Colonic mucosa (tissue), 4 donors: ENCODE data around the gene PTPRQ. TPM values are rescaled to one million over a fixed set of nuclear protein-coding genes. Genes with fewer than 3 reads are reported as not detected.

ENCODE experiments used
- DNase-seq: peaks from one replicate; pipeline ENCODE4 v3.0.0-alpha.2; 2020
- H3K27ac ChIP-seq: fragments of 200-600 bp; one replicate; pipeline ENCODE4 v1.8.0; 2021
- H3K27me3 ChIP-seq: fragments of 200-600 bp; one replicate; pipeline ENCODE4 v1.8.0; 2021
- H3K36me3 ChIP-seq: fragments of 200-600 bp; one replicate; pipeline ENCODE4 v1.8.0; 2021
- H3K4me1 ChIP-seq: fragments of 200-600 bp; one replicate; pipeline ENCODE4 v1.8.0; 2021; ENCODE audit warnings: mild to moderate bottlenecking
- H3K4me3 ChIP-seq: fragments of 200-600 bp; one replicate; pipeline ENCODE4 v1.8.0; 2021
- H3K9ac ChIP-seq, 2 donors: one replicate each; pipeline ENCODE4 v1.7.0; 2013; ENCODE audit warnings: control low read depth in 2 of 2, low read depth in 2 of 2, low read length in 2 of 2
- H3K9me3 ChIP-seq: fragments of 200-600 bp; one replicate; pipeline ENCODE4 v1.8.0; 2021
- CTCF ChIP-seq: fragments of 200-600 bp; IDR thresholded peaks from one replicate; pipeline ENCODE4 v1.8.0; 2022; ENCODE audit warnings: antibody characterized with exemption, mild to moderate bottlenecking
- intact Hi-C: fragments of 100-400 bp; cut with DNase I; formaldehyde crosslinking; loops from one replicate; pipeline ENCODE4 v1.14.1; 2022
- total RNA-seq, 2 donors: library from RNA; stranded (reverse); fragmentation: NEBNext Ultra II Directional in 1 of 2; extraction: Animal tissue kit (Norgen Biotek cat#: 25700) in 1 of 2; gene quantifications; one replicate each; pipeline ENCODE4 v1.2.1, GENCODE V29; 2021
- donor health status: healthy.
- donor health status: DM: no; HTN: no; CAD: no.
- donor health status: DM: no; HTN: no; CAD: no.

PTPRQ gene
- total RNA-seq, 2 donors from 2014 or later = not detected

GRCh38 chr12:80419644-80420043 is 24.4 kb upstream of the PTPRQ start:
- TF ChIP-seq CTCF = no peak
- Histone ChIP-seq H3K9ac (no peak overlapping the region), H3K27ac (no peak overlapping the region), H3K9me3 (no peaks in the 10 kb centered on the region), H3K36me3 (no peaks in the 10 kb centered on the region), H3K4me1 (no peaks in the 10 kb centered on the region), H3K4me3 (no peak overlapping the region), H3K27me3 (no peaks in the 10 kb centered on the region)
- no peak for DNase-seq
- intact Hi-C loops = no loop called here

GRCh38 chr12:80420075-80420474 is 24.0 kb upstream of the PTPRQ start:
- H3K9me3 ChIP-seq = no peaks in the 10 kb centered on the region
- no peaks in the 10 kb centered on the region for H3K27me3 ChIP-seq
- no peaks in the 10 kb centered on the region for H3K4me1 ChIP-seq
- intact Hi-C loops = no loop called here
- TF ChIP-seq CTCF = no peak
- no peaks in the 10 kb centered on the region for H3K36me3 ChIP-seq
- no peak overlapping the region for H3K4me3 ChIP-seq
- no peak overlapping the region for H3K9ac ChIP-seq
- H3K27ac ChIP-seq = no peak overlapping the region
- DNase-seq = no peak

DNA sequence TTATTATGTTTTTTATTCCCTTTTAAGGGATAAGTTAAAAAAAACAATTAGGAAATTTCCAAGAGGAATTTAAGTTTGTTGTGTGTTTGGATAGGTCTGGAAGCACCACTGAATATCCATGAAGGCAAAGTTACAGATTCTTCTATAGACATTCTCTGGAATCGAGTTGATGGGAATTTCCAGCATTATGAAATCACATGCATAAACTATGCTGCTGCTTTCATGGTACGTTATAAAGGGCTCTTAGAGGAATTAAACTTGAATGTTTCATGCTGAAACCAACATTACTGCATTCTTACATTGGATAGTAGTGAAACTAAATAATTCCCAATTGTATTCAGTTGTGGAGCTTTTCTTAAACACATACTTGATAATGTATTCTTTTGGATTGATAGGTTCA is 21.5 kb upstream of the PTPRQ start:
- no peak for DNase-seq
- H3K4me3 ChIP-seq = no peak overlapping the region
- intact Hi-C loops = no loop called here
- no peaks in the 10 kb centered on the region for H3K36me3 ChIP-seq
- H3K9me3 ChIP-seq = no peaks in the 10 kb centered on the region
- H3K9ac ChIP-seq = no peak overlapping the region
- H3K27me3 ChIP-seq = no peaks in the 10 kb centered on the region
- H3K4me1 ChIP-seq = no peaks in the 10 kb centered on the region
- H3K27ac ChIP-seq = no peak overlapping the region
- no peak for TF ChIP-seq CTCF

DNA sequence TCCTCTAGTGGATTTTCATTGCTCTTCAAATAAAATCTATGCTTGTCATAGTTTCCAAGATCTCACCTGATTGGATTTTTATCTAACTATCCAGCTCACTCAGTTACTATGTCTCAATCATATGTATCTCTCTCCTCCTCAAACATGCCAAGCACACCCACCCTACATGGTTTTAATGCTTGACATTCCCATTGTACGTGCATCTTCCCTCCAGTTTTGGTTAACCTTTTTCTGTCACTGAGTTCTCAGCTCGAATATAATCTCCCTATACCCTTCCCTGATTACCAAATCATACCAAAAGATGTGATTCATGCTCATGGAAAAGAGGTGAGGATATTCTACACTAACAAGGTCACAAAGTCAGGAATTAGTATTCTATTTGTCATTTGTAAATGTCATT is 12.0 kb upstream of the PTPRQ start:
- intact Hi-C loops = no loop called here
- Histone ChIP-seq H3K9ac (no peak overlapping the region), H3K9me3 (no peaks in the 10 kb centered on the region), H3K36me3 (no peaks in the 10 kb centered on the region), H3K27ac (no peak overlapping the region), H3K4me3 (no peak overlapping the region), H3K4me1 (no peaks in the 10 kb centered on the region), H3K27me3 (no peaks in the 10 kb centered on the region)
- no peak for TF ChIP-seq CTCF
- no peak for DNase-seq

- intact Hi-C loops = no loop called here
- Histone ChIP-seq H3K4me1 (no peaks in the 10 kb centered on the region), H3K36me3 (no peaks in the 10 kb centered on the region), H3K9me3 (no peaks in the 10 kb centered on the region), H3K27ac (no peak overlapping the region), H3K4me3 (no peak overlapping the region), H3K9ac (no peak overlapping the region), H3K27me3 (no peaks in the 10 kb centered on the region)
- no peak for TF ChIP-seq CTCF
- no peak for DNase-seq
Observed at GRCh38 chr12:80441921-80442320, 2.1 kb upstream of the PTPRQ start.
